ENCODE data around the gene GPR32.
"Not testable (repeated sequence)": the region's sequence is repeated elsewhere in the genome, so short reads cannot be mapped to it uniquely, and the experiment has no call there.

GPR32 gene

DNA sequence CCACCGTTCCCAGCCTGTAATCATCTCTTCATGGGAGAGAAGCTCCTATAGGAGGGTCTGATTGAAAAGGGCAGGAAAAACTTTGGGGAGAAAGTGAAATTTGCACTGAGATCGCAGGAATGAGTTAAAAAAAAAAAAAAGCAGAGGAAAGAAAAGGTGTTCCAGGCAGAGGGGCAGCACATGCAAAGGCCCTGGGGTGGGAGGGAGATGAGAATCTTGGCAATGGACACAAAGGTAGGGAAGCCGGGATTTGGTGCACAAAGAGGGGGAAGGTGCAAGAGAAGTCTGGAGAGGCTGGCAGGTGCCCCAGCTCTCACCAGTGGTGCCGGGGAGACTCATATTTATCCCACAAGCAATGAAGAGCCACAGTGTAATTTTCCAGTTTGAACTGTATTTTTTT lies 16.4 kb upstream of the GPR32 start:
- H3K4me3 ChIP-seq (ENCODE audit: low read depth, low read length) = no peak overlapping the region
- TF ChIP-seq, protein P1, sequence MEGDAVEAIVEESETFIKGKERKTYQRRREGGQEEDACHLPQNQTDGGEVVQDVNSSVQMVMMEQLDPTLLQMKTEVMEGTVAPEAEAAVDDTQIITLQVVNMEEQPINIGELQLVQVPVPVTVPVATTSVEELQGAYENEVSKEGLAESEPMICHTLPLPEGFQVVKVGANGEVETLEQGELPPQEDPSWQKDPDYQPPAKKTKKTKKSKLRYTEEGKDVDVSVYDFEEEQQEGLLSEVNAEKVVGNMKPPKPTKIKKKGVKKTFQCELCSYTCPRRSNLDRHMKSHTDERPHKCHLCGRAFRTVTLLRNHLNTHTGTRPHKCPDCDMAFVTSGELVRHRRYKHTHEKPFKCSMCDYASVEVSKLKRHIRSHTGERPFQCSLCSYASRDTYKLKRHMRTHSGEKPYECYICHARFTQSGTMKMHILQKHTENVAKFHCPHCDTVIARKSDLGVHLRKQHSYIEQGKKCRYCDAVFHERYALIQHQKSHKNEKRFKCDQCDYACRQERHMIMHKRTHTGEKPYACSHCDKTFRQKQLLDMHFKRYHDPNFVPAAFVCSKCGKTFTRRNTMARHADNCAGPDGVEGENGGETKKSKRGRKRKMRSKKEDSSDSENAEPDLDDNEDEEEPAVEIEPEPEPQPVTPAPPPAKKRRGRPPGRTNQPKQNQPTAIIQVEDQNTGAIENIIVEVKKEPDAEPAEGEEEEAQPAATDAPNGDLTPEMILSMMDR (IDR thresholded peaks at IDR 0.05; ENCODE audit: low read depth, low read length) = no peak
- TF ChIP-seq MYC (IDR thresholded peaks at IDR 0.05; ENCODE audit: low read depth, low read length) (no peak), POLR2A (IDR thresholded peaks at IDR 0.05; ENCODE audit: extremely low read depth, insufficient read length) (no peak)
- TF ChIP-seq, protein P2, sequence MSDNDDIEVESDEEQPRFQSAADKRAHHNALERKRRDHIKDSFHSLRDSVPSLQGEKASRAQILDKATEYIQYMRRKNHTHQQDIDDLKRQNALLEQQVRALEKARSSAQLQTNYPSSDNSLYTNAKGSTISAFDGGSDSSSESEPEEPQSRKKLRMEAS (IDR thresholded peaks at IDR 0.05; ENCODE audit: low read depth, low read length) = no peak
- DNase-seq (ENCODE audit: low read depth) = no peak

DNA sequence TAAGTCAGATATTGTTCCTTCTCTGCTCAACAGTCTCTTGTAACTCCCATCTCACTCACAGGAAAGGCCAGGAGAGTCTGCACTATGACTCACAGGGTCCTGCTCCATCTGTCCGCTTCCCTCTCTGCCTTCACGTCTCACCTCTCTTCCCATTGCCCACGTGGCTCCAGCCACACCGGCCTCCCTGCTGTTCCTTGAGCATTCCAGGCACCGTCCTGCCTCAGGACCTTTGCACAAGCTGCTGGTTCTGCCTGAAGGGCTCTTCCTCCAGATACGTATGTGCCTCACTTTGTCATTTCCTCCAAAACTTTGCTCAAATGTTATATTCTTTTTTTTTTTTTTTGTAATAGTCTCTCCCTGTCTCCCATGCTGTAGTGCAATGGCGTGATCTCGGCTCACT lies 14.0 kb upstream of the GPR32 start:
- H3K4me3 ChIP-seq (ENCODE audit: low read depth, low read length); DNase-seq (ENCODE audit: low read depth): not testable (repeated sequence)

DNA sequence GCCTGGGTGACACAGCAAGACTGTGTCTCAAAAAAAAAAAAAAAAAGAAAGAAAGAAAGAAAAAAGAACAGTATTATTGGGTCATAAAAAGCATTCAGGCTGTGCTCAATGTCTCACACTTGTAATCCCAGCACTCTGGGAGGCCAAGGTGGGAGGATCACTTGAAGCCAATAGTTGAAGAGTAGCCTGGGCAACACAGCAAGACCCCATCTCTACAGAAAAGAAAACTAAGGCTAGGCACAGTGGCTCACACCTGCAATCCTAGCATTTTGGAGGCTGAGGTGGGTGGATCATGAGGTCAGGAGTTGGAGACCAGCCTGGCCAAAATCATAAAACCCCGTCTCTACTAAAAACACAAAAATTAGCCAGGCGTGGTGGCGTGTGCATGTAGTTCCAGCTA lies 12.6 kb upstream of the GPR32 start:
- DNase-seq (ENCODE audit: low read depth); H3K4me3 ChIP-seq (ENCODE audit: low read depth, low read length): not testable (repeated sequence)

DNA sequence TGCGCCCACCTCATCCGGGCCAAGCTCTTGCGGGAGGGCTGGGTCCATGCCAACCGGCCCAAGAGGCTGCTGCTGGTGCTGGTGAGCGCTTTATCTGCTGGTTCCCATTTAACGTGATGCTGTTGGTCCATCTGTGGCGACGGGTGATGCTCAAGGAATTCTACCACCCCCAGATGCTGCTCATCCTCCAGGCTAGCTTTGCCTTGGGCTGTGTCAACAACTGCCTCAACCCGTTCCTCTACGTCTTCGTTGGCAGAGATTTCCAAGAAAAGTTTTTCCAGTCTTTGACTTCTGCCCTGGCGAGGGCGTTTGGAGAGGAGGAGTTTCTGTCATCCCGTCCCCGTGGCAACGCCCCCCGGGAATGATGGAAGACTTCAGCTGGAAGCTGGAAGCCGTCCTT lies 11.2 kb upstream of the GPR32 start:
- H3K4me3 ChIP-seq (ENCODE audit: low read depth, low read length); DNase-seq (ENCODE audit: low read depth): not testable (repeated sequence)

DNA sequence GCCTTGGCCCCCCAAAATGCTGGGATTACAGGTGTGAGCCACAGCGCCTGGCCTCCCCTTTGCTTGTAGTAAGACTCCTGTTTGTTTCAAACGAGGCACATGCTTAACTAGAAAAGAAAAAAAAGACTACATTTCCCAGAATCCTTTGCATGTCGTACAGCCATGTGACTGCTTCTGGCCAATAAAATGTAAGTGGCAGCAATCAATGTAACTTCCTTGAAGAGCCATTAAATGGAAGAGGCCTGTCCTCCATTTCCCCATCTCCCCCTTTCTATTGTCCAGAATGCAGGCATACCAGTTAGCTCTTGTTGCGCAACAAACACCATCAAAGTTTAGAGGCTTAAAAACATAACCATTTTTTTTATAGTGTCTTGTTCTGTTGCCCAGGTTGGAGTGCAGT lies 10.4 kb upstream of the GPR32 start:
- TF ChIP-seq, protein P2 (IDR thresholded peaks at IDR 0.05; ENCODE audit: low read depth, low read length) = peak; percentile 88
- TF ChIP-seq MYC (IDR thresholded peaks at IDR 0.05; ENCODE audit: low read depth, low read length) = no peak
- DNase-seq (ENCODE audit: low read depth) = peak; percentile 64
- H3K4me3 ChIP-seq (ENCODE audit: low read depth, low read length) = no peak overlapping the region

DNA sequence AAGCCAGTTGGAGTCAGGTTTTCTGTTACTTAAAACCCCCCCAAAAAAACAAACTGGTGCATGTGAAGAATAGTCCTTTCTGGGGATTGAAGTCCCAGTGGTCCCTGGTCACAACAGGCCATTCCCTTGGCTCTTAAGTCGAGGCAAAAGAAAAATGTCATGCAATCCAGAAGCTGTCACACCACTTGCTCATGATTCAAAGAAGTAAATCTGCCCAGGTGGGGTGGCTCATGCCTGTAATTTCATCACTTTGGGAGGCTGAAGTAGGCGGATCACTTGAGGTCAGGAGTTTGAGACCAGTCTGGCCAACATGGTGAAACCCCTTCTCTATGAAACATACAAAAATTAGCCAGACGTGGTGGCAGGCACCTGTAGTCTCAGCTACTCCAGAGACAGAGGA lies 8.8 kb upstream of the GPR32 start:
- not testable (repeated sequence) for H3K4me3 ChIP-seq (ENCODE audit: low read depth, low read length); DNase-seq (ENCODE audit: low read depth)

DNA sequence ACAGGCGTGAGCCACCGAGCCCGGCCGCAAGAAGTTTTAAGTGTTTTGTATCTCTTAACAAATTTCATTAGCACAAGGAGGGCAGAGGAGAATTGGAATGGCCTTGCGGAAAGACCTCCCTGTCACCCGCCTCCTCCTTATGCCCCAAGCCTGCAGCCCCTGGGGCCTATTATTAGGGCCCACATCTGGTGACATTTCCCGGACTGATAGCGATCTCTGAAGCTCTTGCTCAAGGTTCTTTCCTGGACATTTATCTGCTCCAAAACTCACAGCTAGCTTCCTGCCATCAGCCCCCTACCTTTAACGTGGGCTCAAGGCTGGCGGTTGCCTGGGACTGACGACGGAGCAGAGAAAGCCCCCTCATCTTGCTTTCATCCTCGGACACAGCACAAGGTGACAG lies 6.7 kb upstream of the GPR32 start:
- DNase-seq (ENCODE audit: low read depth); H3K4me3 ChIP-seq (ENCODE audit: low read depth, low read length): not testable (repeated sequence)

DNA sequence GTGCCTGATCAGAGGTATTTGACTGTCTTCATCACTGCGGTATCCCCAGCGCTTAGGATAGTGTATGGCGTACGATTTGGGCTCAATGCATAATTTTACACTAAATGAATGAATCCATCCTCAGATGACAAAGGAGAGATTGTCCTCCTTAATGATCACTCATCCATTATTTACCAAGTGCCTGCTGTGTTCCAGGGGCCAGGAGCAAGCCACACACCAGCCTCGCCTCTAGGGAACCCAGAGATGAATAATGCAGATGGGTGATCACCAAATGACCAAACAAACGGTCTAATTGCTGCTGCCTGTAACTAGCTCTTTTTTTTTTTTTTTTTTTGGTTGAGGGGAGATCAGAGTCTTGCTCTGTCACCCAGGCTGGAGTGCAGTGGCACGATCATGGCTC lies 5.9 kb upstream of the GPR32 start:
- DNase-seq (ENCODE audit: low read depth) = no peak
- TF ChIP-seq MYC (IDR thresholded peaks at IDR 0.05; ENCODE audit: low read depth, low read length) (no peak), POLR2A (IDR thresholded peaks at IDR 0.05; ENCODE audit: extremely low read depth, insufficient read length) (no peak)
- TF ChIP-seq, protein P2 (IDR thresholded peaks at IDR 0.05; ENCODE audit: low read depth, low read length) = no peak
- TF ChIP-seq, protein P1 (IDR thresholded peaks at IDR 0.05; ENCODE audit: low read depth, low read length) = no peak
- no peak overlapping the region for H3K4me3 ChIP-seq (ENCODE audit: low read depth, low read length)

DNA sequence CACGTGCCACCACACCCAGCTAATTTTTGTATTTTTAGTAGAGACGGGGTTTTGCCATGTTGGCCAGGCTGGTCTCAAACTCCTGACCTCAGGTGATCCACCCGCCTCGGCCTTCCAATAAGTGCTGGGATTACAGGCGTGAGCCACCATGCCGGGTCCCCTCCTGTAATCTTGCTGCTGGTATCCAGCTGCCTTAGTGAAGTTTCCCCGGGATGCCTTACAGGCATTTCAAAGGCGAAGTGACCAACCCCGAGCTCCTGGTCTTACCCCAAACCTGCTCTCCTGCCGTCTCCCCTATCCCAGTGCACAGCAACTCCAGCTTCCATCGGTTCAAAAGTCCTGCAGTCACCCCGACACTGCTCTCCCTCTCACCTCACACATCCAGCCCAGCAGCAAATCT lies 3.5 kb upstream of the GPR32 start:
- not testable (repeated sequence) for H3K4me3 ChIP-seq (ENCODE audit: low read depth, low read length); DNase-seq (ENCODE audit: low read depth)

DNA sequence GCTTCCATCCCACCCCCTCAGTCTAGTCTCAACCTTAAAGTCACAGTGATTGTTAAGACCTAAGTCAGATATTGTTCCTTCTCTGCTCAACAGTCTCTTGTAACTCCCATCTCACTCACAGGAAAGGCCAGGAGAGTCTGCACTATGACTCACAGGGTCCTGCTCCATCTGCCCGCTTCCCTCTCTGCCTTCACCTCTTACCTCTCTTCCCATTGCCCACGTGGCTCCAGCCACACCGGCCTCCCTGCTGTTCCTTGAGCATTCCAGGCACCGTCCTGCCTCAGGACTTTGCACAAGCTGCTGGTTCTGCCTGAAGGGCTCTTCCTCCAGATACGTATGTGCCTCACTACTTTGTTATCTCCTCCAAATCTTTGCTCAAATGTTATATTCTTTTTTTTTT lies 3.0 kb upstream of the GPR32 start:
- H3K4me3 ChIP-seq (ENCODE audit: low read depth, low read length); DNase-seq (ENCODE audit: low read depth): not testable (repeated sequence)

DNA sequence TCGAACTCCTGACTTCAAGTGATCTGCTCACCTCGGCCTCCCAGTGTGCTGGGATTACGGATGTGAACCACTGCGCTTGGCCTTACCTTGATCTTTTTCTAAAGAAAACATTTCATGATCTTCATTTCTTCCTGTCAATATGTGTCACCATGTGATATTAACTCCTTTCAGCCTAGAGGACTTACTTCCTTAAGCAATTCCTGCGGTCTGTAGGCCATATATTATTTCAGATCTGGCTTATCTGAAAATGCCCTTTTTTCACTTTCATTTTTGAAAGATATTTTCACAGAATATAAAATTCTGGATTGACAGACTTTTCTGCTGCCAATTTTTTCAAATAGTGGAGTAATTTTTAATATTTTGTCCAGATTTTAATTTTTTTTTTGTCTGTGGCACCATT lies 2.0 kb upstream of the GPR32 start:
- TF ChIP-seq POLR2A (IDR thresholded peaks at IDR 0.05; ENCODE audit: extremely low read depth, insufficient read length) (no peak), MYC (IDR thresholded peaks at IDR 0.05; ENCODE audit: low read depth, low read length) (no peak)
- TF ChIP-seq, protein P1 (IDR thresholded peaks at IDR 0.05; ENCODE audit: low read depth, low read length) = no peak
- TF ChIP-seq, protein P2 (IDR thresholded peaks at IDR 0.05; ENCODE audit: low read depth, low read length) = no peak
- DNase-seq (ENCODE audit: low read depth) = no peak
- H3K4me3 ChIP-seq (ENCODE audit: low read depth, low read length) = no peak overlapping the region

Measured in NB4 (cell line).